Measurements from ENCODE around the gene NIPBL. TPM values are rescaled to one million over a fixed set of nuclear protein-coding genes. Genes with fewer than 3 reads are reported as not detected.

NIPBL gene
- total and polyA plus RNA-seq, 2 of the 13 experiments (the other 11 are each of a cell fraction or from before 2014, with no cell fraction given): 12.3 to 32.3 TPM

DNA sequence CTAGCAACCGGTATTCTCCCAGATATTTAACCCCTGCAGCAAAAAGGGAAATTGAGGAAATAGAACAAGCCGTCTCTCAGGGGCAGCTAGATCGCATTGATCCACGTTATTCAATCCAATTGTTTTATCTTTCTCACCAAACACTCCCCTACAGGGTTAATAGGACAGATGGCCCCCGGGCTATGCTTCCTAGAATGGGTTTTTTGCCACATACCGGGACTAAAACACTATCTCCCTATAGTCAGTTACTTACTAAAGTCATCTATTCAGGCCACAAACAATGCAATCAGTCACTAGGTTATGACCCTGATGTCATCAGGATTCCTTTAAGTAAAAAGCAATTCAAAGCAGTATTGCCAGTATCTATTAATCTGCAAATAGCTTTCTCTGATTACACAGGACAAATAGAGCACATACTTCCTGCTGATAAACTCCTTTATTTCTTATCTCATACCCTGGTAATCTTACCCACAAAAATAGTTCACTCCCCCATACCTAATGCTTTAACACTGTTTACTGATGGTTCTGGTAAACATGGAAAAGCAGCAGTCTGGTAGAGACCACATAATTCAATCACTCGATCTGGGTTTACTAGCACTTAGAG lies 213.7 kb downstream of the NIPBL start (continued):
- TF ChIP-seq ZNF883 (CRISPR knock-in tag; IDR thresholded peaks at IDR 0.05; ENCODE audit: not compliant biosample characterization): no peak
- TF ChIP-seq, protein P1, sequence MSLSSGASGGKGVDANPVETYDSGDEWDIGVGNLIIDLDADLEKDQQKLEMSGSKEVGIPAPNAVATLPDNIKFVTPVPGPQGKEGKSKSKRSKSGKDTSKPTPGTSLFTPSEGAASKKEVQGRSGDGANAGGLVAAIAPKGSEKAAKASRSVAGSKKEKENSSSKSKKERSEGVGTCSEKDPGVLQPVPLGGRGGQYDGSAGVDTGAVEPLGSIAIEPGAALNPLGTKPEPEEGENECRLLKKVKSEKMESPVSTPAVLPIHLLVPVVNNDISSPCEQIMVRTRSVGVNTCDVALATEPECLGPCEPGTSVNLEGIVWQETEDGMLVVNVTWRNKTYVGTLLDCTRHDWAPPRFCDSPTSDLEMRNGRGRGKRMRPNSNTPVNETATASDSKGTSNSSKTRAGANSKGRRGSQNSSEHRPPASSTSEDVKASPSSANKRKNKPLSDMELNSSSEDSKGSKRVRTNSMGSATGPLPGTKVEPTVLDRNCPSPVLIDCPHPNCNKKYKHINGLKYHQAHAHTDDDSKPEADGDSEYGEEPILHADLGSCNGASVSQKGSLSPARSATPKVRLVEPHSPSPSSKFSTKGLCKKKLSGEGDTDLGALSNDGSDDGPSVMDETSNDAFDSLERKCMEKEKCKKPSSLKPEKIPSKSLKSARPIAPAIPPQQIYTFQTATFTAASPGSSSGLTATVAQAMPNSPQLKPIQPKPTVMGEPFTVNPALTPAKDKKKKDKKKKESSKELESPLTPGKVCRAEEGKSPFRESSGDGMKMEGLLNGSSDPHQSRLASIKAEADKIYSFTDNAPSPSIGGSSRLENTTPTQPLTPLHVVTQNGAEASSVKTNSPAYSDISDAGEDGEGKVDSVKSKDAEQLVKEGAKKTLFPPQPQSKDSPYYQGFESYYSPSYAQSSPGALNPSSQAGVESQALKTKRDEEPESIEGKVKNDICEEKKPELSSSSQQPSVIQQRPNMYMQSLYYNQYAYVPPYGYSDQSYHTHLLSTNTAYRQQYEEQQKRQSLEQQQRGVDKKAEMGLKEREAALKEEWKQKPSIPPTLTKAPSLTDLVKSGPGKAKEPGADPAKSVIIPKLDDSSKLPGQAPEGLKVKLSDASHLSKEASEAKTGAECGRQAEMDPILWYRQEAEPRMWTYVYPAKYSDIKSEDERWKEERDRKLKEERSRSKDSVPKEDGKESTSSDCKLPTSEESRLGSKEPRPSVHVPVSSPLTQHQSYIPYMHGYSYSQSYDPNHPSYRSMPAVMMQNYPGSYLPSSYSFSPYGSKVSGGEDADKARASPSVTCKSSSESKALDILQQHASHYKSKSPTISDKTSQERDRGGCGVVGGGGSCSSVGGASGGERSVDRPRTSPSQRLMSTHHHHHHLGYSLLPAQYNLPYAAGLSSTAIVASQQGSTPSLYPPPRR (CRISPR knock-in tag; IDR thresholded peaks at IDR 0.05; ENCODE audit: borderline replicate concordance): peak; percentile 94
- 0 out of 2 replicates have a peak, but pooled peaks have one; percentile 53 for TF ChIP-seq ISL2 (CRISPR knock-in tag; IDR thresholded peaks at IDR 0.05)
- 0 out of 2 replicates have a peak, but pooled peaks have one; percentile 34 for TF ChIP-seq ZGPAT (CRISPR knock-in tag; IDR thresholded peaks at IDR 0.05)
- no peak for TF ChIP-seq IRF9 (CRISPR knock-in tag; IDR thresholded peaks at IDR 0.05; ENCODE audit: borderline replicate concordance)
- TF ChIP-seq KDM6A (CRISPR knock-in tag; IDR thresholded peaks at IDR 0.05; ENCODE audit: low read depth): no peak
- TF ChIP-seq PATZ1 (CRISPR knock-in tag; IDR thresholded peaks at IDR 0.05): 0 out of 2 replicates have a peak, but pooled peaks have one; percentile 15

All from HepG2 (cell line).